HG02678 (cell line): Measurements from ENCODE around the gene AGPAT3.

ENCODE experiments used
- ATAC-seq: cut with Tn5 transposase; IDR thresholded peaks from one replicate; pipeline ENCODE4 v1.9.1; 2021; ENCODE audit warnings: mild to moderate bottlenecking, moderate library complexity; ENCODE audit not compliant: unreplicated experiment

AGPAT3 gene

GRCh38 chr21:43971992-43972255 is 106.9 kb downstream of the AGPAT3 start:
- no peak for ATAC-seq

GRCh38 chr21:43972850-43973633 is 108.0 kb downstream of the AGPAT3 start:
- no peak for ATAC-seq

- no peak for ATAC-seq
These were observed 108.6 kb downstream of the AGPAT3 start for GRCh38 chr21:43973634-43973955.

- ATAC-seq: no peak
These were observed 109.9 kb downstream of the AGPAT3 start for GRCh38 chr21:43974791-43975468.

- ATAC-seq: no peak
These were observed 110.6 kb downstream of the AGPAT3 start for GRCh38 chr21:43975469-43976098.

- no peak for ATAC-seq
These were observed 111.6 kb downstream of the AGPAT3 start for GRCh38 chr21:43976661-43977060.

GRCh38 chr21:43978060-43978459 is 113.0 kb downstream of the AGPAT3 start:
- ATAC-seq: no peak

GRCh38 chr21:43979654-43980053 is 114.6 kb downstream of the AGPAT3 start:
- no peak for ATAC-seq

GRCh38 chr21:43981151-43981870 is 116.3 kb downstream of the AGPAT3 start:
- ATAC-seq: no peak

GRCh38 chr21:43981871-43982210 is 116.8 kb downstream of the AGPAT3 start:
- no peak for ATAC-seq

- no peak for ATAC-seq
These were observed 117.6 kb downstream of the AGPAT3 start for GRCh38 chr21:43982489-43983078.

- ATAC-seq: no peak
These were observed 118.4 kb downstream of the AGPAT3 start for GRCh38 chr21:43983390-43983789.

GRCh38 chr21:43983860-43984420 is 118.9 kb downstream of the AGPAT3 start:
- ATAC-seq: no peak

- ATAC-seq: no peak
These were observed 120.1 kb downstream of the AGPAT3 start for GRCh38 chr21:43984905-43985689.

GRCh38 chr21:43985690-43986251 is 120.7 kb downstream of the AGPAT3 start:
- ATAC-seq: no peak

GRCh38 chr21:43986544-43987451 is 121.8 kb downstream of the AGPAT3 start:
- no peak for ATAC-seq

GRCh38 chr21:43987509-43987908 is 122.5 kb downstream of the AGPAT3 start:
- no peak for ATAC-seq

GRCh38 chr21:43988016-43988415 is 123.0 kb downstream of the AGPAT3 start:
- ATAC-seq: no peak
